VCaP (cell line): Measurements from ENCODE around the gene PAK3.
A peak's percentile ranks its signal among the peaks of the same experiment; 100 is the strongest.

Experiments used
- H3K27ac ChIP-seq: fragments of 450-650 bp; 2 replicates; pipeline ENCODE4 v1.5.1; 2017
- CTCF ChIP-seq: fragments of 450-650 bp; conservative IDR thresholded peaks from 2 replicates; pipeline ENCODE4 v1.5.1; 2017; ENCODE audit warnings: mild to moderate bottlenecking, moderate library complexity

Gene PAK3

GRCh38 chrX:111090458-111090857 is 5.5 kb upstream of the PAK3 start:
- H3K27ac ChIP-seq = no peak overlapping the region
- no peak for TF ChIP-seq CTCF

- H3K27ac ChIP-seq = no peak overlapping the region
- TF ChIP-seq CTCF = peak; percentile 29; the same call in 1 of the 2 replicates
These were observed 2.9 kb downstream of the PAK3 start for GRCh38 chrX:111098874-111099273.

- peak; percentile 43 for TF ChIP-seq CTCF
- no peak overlapping the region for H3K27ac ChIP-seq
These were observed 4.2 kb downstream of the PAK3 start for GRCh38 chrX:111100191-111100590.

GRCh38 chrX:111101580-111101979 is 5.6 kb downstream of the PAK3 start:
- TF ChIP-seq CTCF = no peak
- no peak overlapping the region for H3K27ac ChIP-seq

- TF ChIP-seq CTCF = no peak
- no peak overlapping the region for H3K27ac ChIP-seq
These were observed 6.6 kb downstream of the PAK3 start for GRCh38 chrX:111102636-111103035.

- H3K27ac ChIP-seq = no peak overlapping the region
- TF ChIP-seq CTCF = no peak
These were observed 7.3 kb downstream of the PAK3 start for GRCh38 chrX:111103246-111103645.

GRCh38 chrX:111110098-111110775 is 14.2 kb downstream of the PAK3 start:
- H3K27ac ChIP-seq = no peak overlapping the region
- TF ChIP-seq CTCF = no peak
